ENCODE data around the gene SAMD4A.
A peak's percentile ranks its signal among the peaks of the same experiment; 100 is the strongest.

The SAMD4A gene

GRCh38 chr14:54662491-54663133 lies 95.7 kb downstream of the SAMD4A start:
- DNase-seq, result no peak

- no peak for DNase-seq
These were observed 98.0 kb downstream of the SAMD4A start for GRCh38 chr14:54664961-54665360.

GRCh38 chr14:54665946-54666345 lies 99.0 kb downstream of the SAMD4A start:
- peak; percentile 39 to 80 for DNase-seq

GRCh38 chr14:54667026-54667744 lies 100.3 kb downstream of the SAMD4A start:
- DNase-seq, result no peak

GRCh38 chr14:54667764-54668163 lies 100.8 kb downstream of the SAMD4A start:
- no peak for DNase-seq

GRCh38 chr14:54669721-54670561 lies 103.0 kb downstream of the SAMD4A start:
- no peak for DNase-seq

- DNase-seq, result no peak
These were observed 104.6 kb downstream of the SAMD4A start for GRCh38 chr14:54671537-54671936.

GRCh38 chr14:54672181-54672580 lies 105.3 kb downstream of the SAMD4A start:
- no peak for DNase-seq

- no peak for DNase-seq
These were observed 105.8 kb downstream of the SAMD4A start for GRCh38 chr14:54672688-54673087.

GRCh38 chr14:54673193-54674045 lies 106.5 kb downstream of the SAMD4A start:
- DNase-seq, result no peak

GRCh38 chr14:54674046-54674741 lies 107.3 kb downstream of the SAMD4A start:
- no peak for DNase-seq

- DNase-seq, result no peak
These were observed 108.6 kb downstream of the SAMD4A start for GRCh38 chr14:54675236-54676128.

- no peak for DNase-seq
These were observed 110.1 kb downstream of the SAMD4A start for GRCh38 chr14:54676812-54677708.

- DNase-seq, result no peak
These were observed 113.7 kb downstream of the SAMD4A start for GRCh38 chr14:54680651-54681050.

- DNase-seq, result no peak
These were observed 114.9 kb downstream of the SAMD4A start for GRCh38 chr14:54681811-54682261.

- no peak for DNase-seq
These were observed 115.7 kb downstream of the SAMD4A start for GRCh38 chr14:54682578-54682977.

GRCh38 chr14:54683882-54684794 lies 117.2 kb downstream of the SAMD4A start:
- DNase-seq, result peak; percentile 12 to 27

GRCh38 chr14:54685286-54685845 lies 118.4 kb downstream of the SAMD4A start:
- DNase-seq, result no peak

All from inflammatory macrophage treated with lipopolysaccharide for 1 hour (primary cell).